K562 (cell line): Measurements from ENCODE around the gene TRIM13.
"Not testable (repeated sequence)": the region's sequence is repeated elsewhere in the genome, so short reads cannot be mapped to it uniquely, and the experiment has no call there.

Experiments used
- CTCF ChIP-seq, 3 experiments: IDR thresholded peaks in 2 of 3; conservative IDR thresholded peaks in 1 of 3; 2 replicates each; pipeline ENCODE4 v1.5.1; 2011 to 2012; ENCODE audit warnings: low read length in 3 of 3, mild to moderate bottlenecking in 3 of 3, control low read depth in 2 of 3, improper control_type of control experiment in 1 of 3, inconsistent platforms in 1 of 3, low read depth in 1 of 3, mixed read lengths in 1 of 3, moderate library complexity in 1 of 3; ENCODE audit not compliant: insufficient read depth in 2 of 3
- ELK1 ChIP-seq: sonication (generic); formaldehyde crosslinking; IDR thresholded peaks from 2 replicates; pipeline ENCODE4 v1.8.1; 2022; ENCODE audit warnings: missing genetic modification reagents
- GTF2A2 ChIP-seq: IDR thresholded peaks from 2 replicates; pipeline ENCODE4 v1.6.1; 2016; ENCODE audit warnings: mild to moderate bottlenecking, missing genetic modification characterization, missing compliant biosample characterization
- MYC ChIP-seq, 2 experiments: fragments of 250-450 bp in 1 of 2; sonication (Bioruptor Pico) in 1 of 2; IDR thresholded peaks; 2 replicates each; pipeline versions ENCODE4 v1.5.1 to v1.6.1; 2012 to 2021; ENCODE audit warnings: low read depth in 2 of 2, borderline replicate concordance in 1 of 2, improper control_type of control experiment in 1 of 2, low read length in 1 of 2, mild to moderate bottlenecking in 1 of 2, moderate library complexity in 1 of 2
- PML ChIP-seq: IDR thresholded peaks from 2 replicates; pipeline ENCODE4 v1.6.1; 2012; ENCODE audit warnings: low read length, inconsistent platforms
- SMARCB1 ChIP-seq: IDR thresholded peaks from 2 replicates; pipeline ENCODE4 v1.6.1; 2011; ENCODE audit warnings: improper control_type of control experiment, low read depth; ENCODE audit not compliant: insufficient read length
- STAT5B ChIP-seq: fragments of 250-450 bp; sonication (Bioruptor Pico); IDR thresholded peaks from 2 replicates; pipeline ENCODE4 v1.8.0; 2021; ENCODE audit warnings: mild to moderate bottlenecking, inconsistent platforms
- ZNF318 ChIP-seq, 2 experiments: fragments of 450-650 bp; IDR thresholded peaks; 2 replicates each; pipeline ENCODE4 v1.6.1; 2016; ENCODE audit warnings: mild to moderate bottlenecking in 2 of 2, borderline replicate concordance in 1 of 2, low read depth in 1 of 2, moderate library complexity in 1 of 2

- TF ChIP-seq ZNF318 (IDR thresholded peaks at IDR 0.05; ENCODE audit: borderline replicate concordance in 1 of 2, low read depth in 1 of 2); GTF2A2 (tag); MYC (IDR thresholded peaks at IDR 0.05; ENCODE audit: low read depth, low read length); MYC (CRISPR knock-in tag; IDR thresholded peaks at IDR 0.05; ENCODE audit: borderline replicate concordance, low read depth); SMARCB1; PML; CTCF (IDR thresholded peaks at IDR 0.05 in 2 of 3, conservative IDR thresholded peaks at IDR 0.05 in 1 of 3; ENCODE audit: insufficient read depth in 2 of 3, low read depth in 1 of 3, low read length in 3 of 3); ELK1; STAT5B (CRISPR knock-in tag): not testable (repeated sequence)
Observed at GRCh38 chr13:49990612-49991011, 6.2 kb upstream of the TRIM13 start.
